Uterine smooth muscle cell (primary cell): ENCODE results near the gene STRIT1. TPM values are rescaled to one million over a fixed set of nuclear protein-coding genes. Genes with fewer than 3 reads are reported as not detected.

Experiments
- total RNA-seq: library from RNA; depleted of rRNA; stranded (reverse); fragments of >200 nt; gene quantifications from 2 replicates; pipeline ENCODE4 v1.2.3, GENCODE V29; 2014

STRIT1 gene
- total RNA-seq = not detected in 2 replicates

GRCh38 chr3:155293516-155293915 lies at the start of gene STRIT1:
STRIT1 (minus strand) TSS chr3:155293683.

Other genes with a start within 250 kb of the STRIT1 start
- gene MME, start 213.4 kb downstream of the STRIT1 start, total RNA-seq = 249 and 267 TPM in 2 replicates